ENCODE data around the gene DRAP1. TPM values are rescaled to one million over a fixed set of nuclear protein-coding genes. Genes with fewer than 3 reads are reported as not detected.
"Not testable (repeated sequence)": the region's sequence is repeated elsewhere in the genome, so short reads cannot be mapped to it uniquely, and the experiment has no call there.

DRAP1 gene
- total RNA-seq, 1 donor from 2014 or later: 118 TPM

DNA sequence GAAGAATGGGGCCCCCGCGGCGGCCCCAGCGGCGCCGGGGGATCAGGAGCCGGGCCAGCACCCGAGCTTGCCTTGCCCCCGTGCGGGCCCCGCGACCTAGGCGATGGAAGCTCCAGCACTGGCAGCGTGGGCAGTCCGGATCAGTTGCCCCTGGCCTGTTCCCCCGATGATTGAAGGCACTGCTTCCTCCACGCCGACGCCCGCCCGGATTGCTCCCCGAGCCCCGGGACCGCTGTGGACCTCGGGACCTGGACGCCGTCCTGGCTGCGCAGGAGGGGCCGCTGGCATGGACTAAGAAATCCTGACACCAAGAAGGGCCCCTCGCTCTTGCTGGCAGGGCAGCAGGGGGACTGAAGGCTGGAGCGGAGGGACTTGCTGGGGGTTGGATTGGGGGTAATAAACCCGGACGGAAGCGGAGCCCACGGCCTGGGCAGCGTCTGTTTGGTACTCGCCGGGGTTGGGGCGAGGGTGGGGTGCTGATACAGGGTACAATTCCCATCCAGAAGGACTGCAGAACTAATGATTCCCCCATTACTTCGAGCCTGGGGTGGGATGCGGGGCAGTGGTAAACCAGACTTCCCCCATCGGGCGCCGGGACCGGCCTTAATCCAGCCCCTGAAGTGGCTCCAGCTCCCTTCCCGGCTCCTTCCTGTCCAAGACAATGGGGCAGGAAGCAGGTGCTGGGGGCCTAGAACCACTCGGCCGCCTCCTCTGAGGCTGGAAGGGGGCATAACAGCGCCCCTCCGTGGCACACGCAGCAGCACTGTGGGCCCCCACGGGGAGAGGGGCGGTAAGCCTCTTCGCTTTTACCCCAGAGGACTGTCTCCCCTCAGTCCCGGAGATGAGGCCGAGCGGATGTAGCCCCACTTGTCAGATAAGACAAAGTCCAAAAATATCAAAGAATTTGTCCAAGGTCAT lies 27.7 kb upstream of the DRAP1 start:
- Mint-ChIP-seq H3K4me1 (ENCODE audit: low read depth) (peaks cover 59% of the 10 kb centered on the region), H3K9me3 (no peaks in the 10 kb centered on the region), H3K27me3 (ENCODE audit: low read depth) (no peaks in the 10 kb centered on the region), H3K4me3 (ENCODE audit: low read depth) (peak overlapping the region; percentile 79), H3K27ac (peak overlapping the region; percentile 78), H3K36me3 (ENCODE audit: low read depth) (peaks cover 57% of the 10 kb centered on the region)
- no peak for DNase-seq (ENCODE audit: low spot score)
- intact Hi-C loops (cut with micrococcal nuclease): loop anchor here (5.0 kb wide), 1 partner anchor 36 kb away; no protein-coding TSS in a partner anchor

DNA sequence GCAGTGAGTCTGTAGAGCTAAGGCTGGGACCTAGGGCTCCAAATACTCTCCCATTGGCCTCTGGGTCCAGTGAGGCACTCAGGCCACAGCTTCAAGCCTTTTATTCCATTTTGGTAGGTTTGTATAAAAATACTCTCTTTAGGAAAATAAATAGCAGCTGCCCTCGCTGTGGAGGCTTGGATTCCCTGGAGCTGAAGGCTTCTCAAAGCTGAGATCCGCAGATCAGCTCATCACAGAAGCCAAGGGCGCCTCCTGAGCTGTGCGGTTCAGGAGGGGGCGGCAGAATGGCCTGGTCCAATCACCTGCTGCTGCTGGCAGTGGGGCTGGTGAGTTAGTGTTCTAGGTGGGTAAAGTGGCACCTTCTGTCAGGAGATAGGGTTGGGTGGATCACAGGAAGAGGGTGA lies 27.1 kb upstream of the DRAP1 start:
- DNase-seq (ENCODE audit: low spot score); H3K9me3 Mint-ChIP-seq; H3K27me3 Mint-ChIP-seq (ENCODE audit: low read depth): not testable (repeated sequence)
- peak overlapping the region; percentile 78 for H3K27ac Mint-ChIP-seq
- H3K4me3 Mint-ChIP-seq (ENCODE audit: low read depth): peak overlapping the region; percentile 79
- peaks cover 56% of the 10 kb centered on the region for H3K4me1 Mint-ChIP-seq (ENCODE audit: low read depth)
- intact Hi-C loops (cut with micrococcal nuclease): loop anchor here (5.0 kb wide), 1 partner anchor 35 kb away; no protein-coding TSS in a partner anchor
- peaks cover 57% of the 10 kb centered on the region for H3K36me3 Mint-ChIP-seq (ENCODE audit: low read depth)

DNA sequence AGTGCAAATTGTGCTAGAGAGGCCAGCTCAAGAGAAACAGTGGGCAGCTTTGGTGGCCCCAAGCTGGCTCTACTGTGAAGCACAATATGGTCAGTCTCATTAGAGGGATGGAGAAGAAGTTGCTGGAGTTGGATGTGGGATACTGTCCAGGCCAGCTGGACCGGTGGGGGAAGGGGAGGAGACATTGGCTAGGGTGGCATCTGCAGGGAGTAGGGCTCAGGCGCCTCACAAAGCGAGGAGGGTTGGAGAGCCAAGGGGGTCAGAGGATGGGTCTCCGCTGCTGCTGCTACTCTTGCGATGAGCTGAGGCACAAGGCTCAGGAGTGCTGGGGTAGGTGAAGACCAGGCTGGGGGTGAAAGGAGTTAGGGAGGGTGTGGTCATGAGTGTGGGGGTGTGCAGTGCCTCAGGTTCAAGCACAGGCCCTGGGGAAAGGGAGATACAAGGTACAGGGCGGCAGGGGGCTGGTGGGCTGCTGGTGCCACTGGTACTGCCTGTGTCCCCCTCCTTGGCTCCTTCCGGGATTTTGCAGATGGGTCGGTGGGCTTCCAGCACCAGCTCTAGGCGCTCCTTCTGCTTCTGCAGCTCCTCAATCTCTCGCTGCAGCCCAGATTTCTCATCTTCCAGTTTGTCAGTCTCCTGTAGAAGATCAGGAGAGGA lies 26.4 kb upstream of the DRAP1 start:
- peaks cover 58% of the 10 kb centered on the region for H3K36me3 Mint-ChIP-seq (ENCODE audit: low read depth)
- no peaks in the 10 kb centered on the region for H3K27me3 Mint-ChIP-seq (ENCODE audit: low read depth)
- DNase-seq (ENCODE audit: low spot score): no peak
- intact Hi-C loops (cut with micrococcal nuclease): loop anchor here (5.0 kb wide), 1 partner anchor 35 kb away; no protein-coding TSS in a partner anchor
- peaks cover 55% of the 10 kb centered on the region for H3K4me1 Mint-ChIP-seq (ENCODE audit: low read depth)
- H3K27ac Mint-ChIP-seq: peak overlapping the region; percentile 78
- H3K9me3 Mint-ChIP-seq: no peaks in the 10 kb centered on the region
- H3K4me3 Mint-ChIP-seq (ENCODE audit: low read depth): peak overlapping the region; percentile 79

DNA sequence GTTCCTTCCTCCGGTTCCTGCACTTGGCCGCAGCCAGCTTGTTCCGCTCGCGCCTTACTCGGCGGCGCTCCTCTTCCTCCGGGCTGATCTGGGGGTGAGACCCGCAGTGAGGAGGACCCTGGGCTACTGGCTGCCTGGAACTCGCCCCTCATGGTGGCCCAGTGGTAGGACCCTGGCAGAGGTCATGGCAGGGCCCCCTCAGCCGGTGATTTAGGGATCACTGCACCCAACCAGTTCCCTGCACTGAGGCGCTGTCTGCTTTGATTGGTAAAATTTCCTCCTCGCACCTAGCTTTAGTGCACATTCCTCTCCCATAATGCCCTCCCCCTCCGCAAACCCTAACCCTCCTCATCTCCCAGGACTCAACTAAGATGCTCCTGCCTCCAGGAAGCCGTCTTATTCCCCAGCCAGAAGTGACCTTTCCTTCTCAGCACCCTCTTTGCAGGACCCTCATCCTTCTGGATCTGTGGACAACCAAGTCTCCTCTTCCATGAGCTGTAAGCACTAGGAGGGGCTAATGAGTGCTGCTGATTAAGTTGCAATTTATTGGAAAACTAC lies 25.1 kb upstream of the DRAP1 start:
- peak overlapping the region; percentile 79 for H3K4me3 Mint-ChIP-seq (ENCODE audit: low read depth)
- peaks cover 59% of the 10 kb centered on the region for H3K36me3 Mint-ChIP-seq (ENCODE audit: low read depth)
- no peaks in the 10 kb centered on the region for H3K9me3 Mint-ChIP-seq
- peak overlapping the region; percentile 85 for H3K27ac Mint-ChIP-seq
- DNase-seq (ENCODE audit: low spot score): peak; percentile 41
- peaks cover 55% of the 10 kb centered on the region for H3K4me1 Mint-ChIP-seq (ENCODE audit: low read depth)
- no peaks in the 10 kb centered on the region for H3K27me3 Mint-ChIP-seq (ENCODE audit: low read depth)
- intact Hi-C loops (cut with micrococcal nuclease): loop anchor here (5.0 kb wide), 1 partner anchor 33 kb away; no protein-coding TSS in a partner anchor

DNA sequence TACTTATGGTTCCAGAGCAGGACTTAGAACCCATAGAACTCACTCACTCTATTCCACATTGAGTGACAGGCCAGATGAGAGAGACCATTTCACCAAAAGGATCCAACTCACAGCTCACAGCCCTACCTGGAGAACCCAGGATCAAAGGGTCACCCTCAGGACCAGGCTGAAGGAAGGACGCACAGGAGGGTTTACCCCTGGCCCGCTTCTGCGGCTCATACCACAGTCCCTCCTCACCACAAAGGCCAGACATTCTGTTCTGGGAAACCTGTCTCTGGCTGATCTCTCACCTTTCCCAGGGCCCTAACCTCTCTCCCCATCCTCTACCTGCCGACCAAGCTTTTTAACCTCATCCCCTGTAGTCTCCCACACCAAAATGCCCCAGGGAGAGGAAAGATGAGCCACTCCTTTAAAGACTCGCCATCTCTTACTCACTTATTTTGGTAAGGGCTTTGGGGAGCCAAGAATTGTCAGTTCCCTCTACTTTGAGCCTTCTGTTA lies 23.7 kb upstream of the DRAP1 start:
- intact Hi-C loops (cut with micrococcal nuclease): no loop called here
- DNase-seq (ENCODE audit: low spot score): no peak
- H3K27ac Mint-ChIP-seq: peak overlapping the region; percentile 31

DNA sequence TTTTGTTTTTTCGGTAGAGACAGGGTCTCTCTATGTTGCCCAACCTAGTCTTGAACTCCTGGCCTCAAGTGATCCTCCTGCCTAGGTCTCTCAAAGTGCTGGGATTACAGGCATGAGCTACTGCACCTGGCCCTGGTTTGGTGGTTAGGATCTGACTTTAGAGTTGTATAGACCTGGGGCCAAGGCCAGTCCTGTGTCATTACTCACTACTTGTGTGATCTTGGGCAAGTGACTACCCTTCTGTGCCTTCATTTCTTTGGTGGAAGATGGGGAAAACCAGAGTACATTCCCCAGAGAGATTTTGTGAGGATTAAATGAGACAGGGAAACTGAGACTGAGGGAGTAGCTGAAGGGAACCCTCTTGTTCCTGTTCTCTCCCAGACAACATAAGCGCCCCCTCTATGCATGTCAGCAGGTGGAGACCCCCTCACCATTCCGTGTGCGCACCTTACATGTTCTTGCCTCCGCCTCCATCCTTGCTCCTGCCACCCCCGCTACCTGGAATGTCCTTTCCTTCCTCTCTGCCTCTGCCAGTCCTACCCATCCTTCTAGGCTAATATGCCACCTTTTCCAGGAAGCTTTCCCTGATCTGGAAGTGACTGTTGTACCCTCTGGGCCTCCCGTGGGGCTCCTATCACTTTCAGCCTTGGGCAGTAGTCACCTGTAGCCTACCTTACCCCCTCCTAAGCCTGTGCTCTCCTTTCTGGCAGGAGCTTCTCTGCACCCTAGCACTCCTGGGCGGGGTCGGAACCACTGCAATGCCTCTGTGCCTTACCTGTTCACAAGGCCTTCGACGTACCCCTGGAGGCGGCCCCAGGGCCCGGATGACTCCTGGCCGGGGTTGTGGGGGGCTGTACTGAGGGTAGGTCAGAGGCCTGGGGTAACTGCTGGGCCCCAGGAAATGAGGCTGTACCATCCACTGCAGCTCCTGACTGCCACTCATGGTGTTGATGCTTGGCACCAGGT lies 22.9 kb upstream of the DRAP1 start:
- peaks cover 58% of the 10 kb centered on the region for H3K36me3 Mint-ChIP-seq (ENCODE audit: low read depth)
- no peak for DNase-seq (ENCODE audit: low spot score)
- H3K27me3 Mint-ChIP-seq (ENCODE audit: low read depth): no peaks in the 10 kb centered on the region
- intact Hi-C loops (cut with micrococcal nuclease): no loop called here
- H3K27ac Mint-ChIP-seq: peak overlapping the region; percentile 27
- peaks cover 50% of the 10 kb centered on the region for H3K4me1 Mint-ChIP-seq (ENCODE audit: low read depth)
- peak overlapping the region; percentile 2 for H3K4me3 Mint-ChIP-seq (ENCODE audit: low read depth)
- H3K9me3 Mint-ChIP-seq: no peaks in the 10 kb centered on the region

More for the DNA sequence above, 23.7 kb upstream of the DRAP1 start:
- Mint-ChIP-seq H3K4me1 (ENCODE audit: low read depth) (peaks cover 45% of the 10 kb centered on the region), H3K4me3 (ENCODE audit: low read depth) (peak overlapping the region; percentile 30), H3K36me3 (ENCODE audit: low read depth) (peaks cover 59% of the 10 kb centered on the region), H3K9me3 (no peaks in the 10 kb centered on the region), H3K27me3 (ENCODE audit: low read depth) (no peaks in the 10 kb centered on the region)

DNA sequence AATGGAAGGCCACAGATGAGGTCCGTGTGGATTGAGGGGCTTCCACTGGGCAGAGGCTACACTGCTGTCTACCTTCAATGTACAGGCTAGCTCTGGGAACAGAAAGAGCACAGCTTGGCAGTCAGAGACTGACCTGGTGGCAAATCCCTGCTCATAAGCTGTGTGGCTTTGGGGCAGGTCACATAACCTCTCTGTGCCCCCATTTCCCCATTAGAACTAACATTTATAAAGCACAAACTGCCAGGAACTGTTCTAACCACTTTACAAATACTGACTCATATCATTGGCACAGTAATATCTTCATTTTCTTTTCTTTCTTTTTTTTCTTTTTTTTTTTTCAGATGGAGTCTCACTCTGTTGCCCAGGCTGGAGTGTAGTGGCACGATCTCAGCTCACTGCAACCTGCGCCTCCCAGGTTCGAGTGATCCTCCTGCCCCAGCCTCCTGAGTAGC lies 22.2 kb upstream of the DRAP1 start:
- Mint-ChIP-seq H3K4me1 (ENCODE audit: low read depth) (peaks cover 50% of the 10 kb centered on the region), H3K4me3 (ENCODE audit: low read depth) (peak overlapping the region; percentile 13), H3K36me3 (ENCODE audit: low read depth) (peaks cover 51% of the 10 kb centered on the region), H3K27me3 (ENCODE audit: low read depth) (no peaks in the 10 kb centered on the region), H3K9me3 (no peaks in the 10 kb centered on the region), H3K27ac (peak overlapping the region; percentile 27)
- no peak for DNase-seq (ENCODE audit: low spot score)
- intact Hi-C loops (cut with micrococcal nuclease): no loop called here

DNA sequence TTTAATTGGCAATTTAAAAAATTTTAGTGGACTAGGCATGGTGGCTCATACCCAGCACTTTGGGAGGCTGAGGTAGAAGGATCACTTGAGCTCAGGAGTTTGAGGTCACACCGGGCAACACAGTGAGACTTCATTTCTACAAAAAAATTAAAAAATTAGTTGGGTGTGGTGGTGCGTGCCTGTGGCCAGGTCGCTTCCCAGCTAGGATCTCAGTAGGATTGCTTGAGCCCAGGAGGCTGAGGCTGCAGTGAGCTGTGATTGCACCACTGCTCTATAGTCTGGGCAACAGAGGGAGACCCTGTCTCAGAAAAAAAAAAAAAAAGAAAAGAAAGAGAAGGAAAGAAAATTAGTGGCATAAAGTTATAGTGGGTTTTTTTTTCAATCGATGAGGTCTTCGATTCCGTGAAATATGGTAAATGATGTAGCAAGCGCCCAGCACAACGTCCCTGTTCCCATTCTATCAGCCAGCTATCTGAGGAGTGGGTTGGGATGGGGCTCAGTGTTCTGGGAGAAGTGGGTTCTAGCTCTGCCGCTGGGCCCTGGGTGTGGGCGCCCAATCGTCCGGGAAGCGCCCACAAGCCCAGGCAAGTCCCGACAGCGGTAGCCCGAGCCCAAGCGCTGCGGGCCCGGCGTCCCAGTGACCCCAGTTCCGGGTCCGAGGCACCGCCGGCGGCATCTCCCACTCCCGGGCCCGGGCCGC lies 20.4 kb upstream of the DRAP1 start:
- Mint-ChIP-seq H3K4me1 (ENCODE audit: low read depth) (peaks cover 41% of the 10 kb centered on the region), H3K27me3 (ENCODE audit: low read depth) (no peaks in the 10 kb centered on the region), H3K9me3 (no peaks in the 10 kb centered on the region), H3K36me3 (ENCODE audit: low read depth) (peaks cover 36% of the 10 kb centered on the region), H3K27ac (peak overlapping the region; percentile 71), H3K4me3 (ENCODE audit: low read depth) (peak overlapping the region; percentile 82)
- DNase-seq (ENCODE audit: low spot score): no peak
- intact Hi-C loops (cut with micrococcal nuclease): no loop called here

DNA sequence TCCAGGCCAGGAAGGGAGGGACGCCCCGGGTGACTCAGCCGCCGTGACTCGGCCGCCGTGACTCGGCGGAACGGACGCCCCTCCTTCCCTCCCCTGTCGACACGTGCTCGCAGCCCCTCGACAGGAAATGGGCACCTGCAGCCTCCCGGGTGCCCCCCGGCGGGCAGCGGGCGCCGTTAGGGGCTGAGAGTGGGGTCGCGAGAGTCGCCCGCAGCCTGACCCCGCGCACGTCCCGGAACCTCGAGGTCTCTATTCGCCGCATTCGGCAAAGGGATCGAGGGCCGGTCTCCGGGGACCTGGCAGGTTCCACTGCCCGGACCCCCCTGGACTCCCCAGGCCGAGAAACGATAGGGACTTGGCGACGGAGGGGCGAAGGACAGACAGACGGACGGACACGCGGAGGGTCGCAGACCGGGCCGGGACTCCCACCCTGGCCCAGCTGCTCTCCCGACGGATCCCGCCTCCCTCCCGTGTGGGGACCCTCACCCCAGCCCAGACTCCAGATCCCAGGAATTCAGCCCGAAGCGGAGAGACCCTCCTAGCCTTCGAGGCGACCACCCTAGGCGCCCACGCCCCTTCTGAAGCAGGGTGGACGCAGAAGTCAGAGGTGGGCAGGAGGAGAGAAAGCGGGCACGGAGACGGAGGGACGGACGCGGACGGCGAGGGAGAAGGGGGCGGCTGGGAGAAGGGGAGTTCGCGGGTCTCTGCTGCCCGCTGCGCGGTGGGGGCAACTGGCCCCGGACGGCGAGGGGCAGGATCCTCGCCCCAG lies 19.7 kb upstream of the DRAP1 start:
- Mint-ChIP-seq H3K27me3 (ENCODE audit: low read depth) (no peaks in the 10 kb centered on the region), H3K4me3 (ENCODE audit: low read depth) (peak overlapping the region; percentile 82), H3K36me3 (ENCODE audit: low read depth) (peaks cover 30% of the 10 kb centered on the region), H3K27ac (peak overlapping the region; percentile 58), H3K9me3 (no peaks in the 10 kb centered on the region), H3K4me1 (ENCODE audit: low read depth) (peaks cover 35% of the 10 kb centered on the region)
- peak; percentile 57 for DNase-seq (ENCODE audit: low spot score)
- intact Hi-C loops (cut with micrococcal nuclease): loop anchor here (1.0 kb wide), 2 partner anchors 9 to 20 kb away; partner anchors contain the start of genes C11orf68, CCDC85B and DRAP1

DNA sequence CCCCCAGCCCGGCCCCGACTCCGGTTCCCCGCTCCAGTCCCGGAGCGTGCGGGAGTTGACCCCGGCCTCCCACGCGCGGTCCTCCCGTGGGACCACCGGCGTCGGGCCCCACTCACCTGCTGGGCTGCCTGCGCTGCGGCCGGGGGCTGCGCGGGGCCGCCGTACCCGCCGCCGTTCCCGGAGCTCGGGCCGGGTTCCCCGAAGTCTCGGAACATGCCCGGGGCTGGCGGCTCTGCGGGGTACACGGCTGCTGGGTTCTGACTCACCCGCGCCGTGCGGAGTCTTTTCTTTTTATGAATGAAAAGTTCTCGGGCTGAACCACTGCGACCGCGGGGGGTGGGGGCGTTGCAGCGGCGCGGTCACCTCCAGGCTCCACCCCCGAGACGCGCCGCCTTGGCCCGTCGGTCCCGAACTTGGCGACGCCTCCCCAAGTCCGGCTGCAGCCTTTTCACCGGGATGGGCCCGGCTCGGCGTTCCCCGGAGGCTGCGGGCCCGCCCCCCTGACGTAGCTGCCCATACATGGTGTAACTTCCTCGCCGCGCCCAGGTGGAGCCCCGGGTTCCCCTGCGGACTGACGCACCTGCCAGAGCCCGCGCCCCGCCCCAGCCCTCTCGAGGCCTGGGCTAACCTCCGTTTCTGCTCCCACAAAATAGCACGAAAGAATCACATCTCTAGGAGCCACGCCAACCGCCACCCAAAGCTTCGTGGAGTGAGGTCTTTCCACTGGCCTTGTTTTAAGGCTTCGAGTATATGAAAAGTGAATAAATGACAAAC lies 18.9 kb upstream of the DRAP1 start, which contains the start of gene FOSL1:
Gene FOSL1 (minus strand): TSS at position 264 of the 774 bp plus-strand sequence. CDS start 49 bp downstream, at position 215.
- H3K9me3 Mint-ChIP-seq: no peaks in the 10 kb centered on the region
- DNase-seq (ENCODE audit: low spot score): peak; percentile 89

More for the DNA sequence above, 18.9 kb upstream of the DRAP1 start, which contains the start of gene FOSL1:
- H3K4me3 Mint-ChIP-seq (ENCODE audit: low read depth): peak within 1 kb of the TSS; percentile 82
- intact Hi-C loops (cut with micrococcal nuclease): loop anchor here (1.0 kb wide), 2 partner anchors 10 to 19 kb away; partner anchors contain the start of genes C11orf68, CCDC85B and DRAP1
- H3K4me1 Mint-ChIP-seq (ENCODE audit: low read depth): peaks cover 33% of the 10 kb centered on the region
- H3K27me3 Mint-ChIP-seq (ENCODE audit: low read depth): no peaks in the 10 kb centered on the region
- peaks cover 28% of the 10 kb centered on the region for H3K36me3 Mint-ChIP-seq (ENCODE audit: low read depth)
- peak within 1 kb of the TSS; percentile 74 for H3K27ac Mint-ChIP-seq

Measured in activated T-helper 2 cell treated with anti-CD3 and anti-CD28 coated beads, Interferon-gamma antibody, Interleukin-2, Interleukin-4, amounts not matched to agents 10 μg/mL and 5 μg/mL and 100 μg/mL, durations not matched to agents 14 hours and 24 hours and 36 hours (primary cell).